Subcutaneous adipose tissue (tissue), 4 donors: ENCODE measurements around the gene SPINK5. TPM values are rescaled to one million over a fixed set of nuclear protein-coding genes. Genes with fewer than 3 reads are reported as not detected.

Experiments used
- total RNA-seq, 4 donors: library from RNA; depleted of rRNA; stranded (reverse); fragments of >200 nt; gene quantifications; one replicate each; pipeline ENCODE4 v1.1.0, GENCODE V29; 2016
- TF ChIP-seq, protein P1 (sequence below): fragments of 450-650 bp; IDR thresholded peaks from one replicate; pipeline ENCODE4 v1.5.1; 2016; ENCODE audit warnings: low read depth, mild to moderate bottlenecking, control low read depth, antibody characterized with exemption, moderate library complexity

Gene SPINK5
- total RNA-seq, 4 donors from 2014 or later, result 0.51 to 0.57 TPM; not detected in 2

DNA sequence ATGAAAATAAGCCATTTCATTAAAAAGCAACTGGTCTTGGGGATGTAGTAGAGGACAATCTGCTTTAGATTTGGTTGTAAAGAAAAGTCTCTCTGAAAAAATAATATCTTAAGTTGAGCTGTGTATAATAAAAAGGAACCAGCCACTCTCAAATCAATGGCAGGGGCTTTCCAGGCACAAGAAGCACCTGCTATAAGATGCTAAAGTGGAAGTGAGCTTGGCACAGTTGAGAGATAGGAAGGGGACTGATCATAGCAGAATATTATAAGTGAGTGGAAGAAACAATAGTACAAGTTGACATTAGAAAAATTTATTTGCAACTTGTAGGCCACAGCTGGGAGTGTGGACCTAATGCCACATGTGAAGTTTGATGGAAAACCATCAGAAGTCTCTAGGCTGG is 28.1 kb upstream of the SPINK5 start:
- TF ChIP-seq, protein P1, sequence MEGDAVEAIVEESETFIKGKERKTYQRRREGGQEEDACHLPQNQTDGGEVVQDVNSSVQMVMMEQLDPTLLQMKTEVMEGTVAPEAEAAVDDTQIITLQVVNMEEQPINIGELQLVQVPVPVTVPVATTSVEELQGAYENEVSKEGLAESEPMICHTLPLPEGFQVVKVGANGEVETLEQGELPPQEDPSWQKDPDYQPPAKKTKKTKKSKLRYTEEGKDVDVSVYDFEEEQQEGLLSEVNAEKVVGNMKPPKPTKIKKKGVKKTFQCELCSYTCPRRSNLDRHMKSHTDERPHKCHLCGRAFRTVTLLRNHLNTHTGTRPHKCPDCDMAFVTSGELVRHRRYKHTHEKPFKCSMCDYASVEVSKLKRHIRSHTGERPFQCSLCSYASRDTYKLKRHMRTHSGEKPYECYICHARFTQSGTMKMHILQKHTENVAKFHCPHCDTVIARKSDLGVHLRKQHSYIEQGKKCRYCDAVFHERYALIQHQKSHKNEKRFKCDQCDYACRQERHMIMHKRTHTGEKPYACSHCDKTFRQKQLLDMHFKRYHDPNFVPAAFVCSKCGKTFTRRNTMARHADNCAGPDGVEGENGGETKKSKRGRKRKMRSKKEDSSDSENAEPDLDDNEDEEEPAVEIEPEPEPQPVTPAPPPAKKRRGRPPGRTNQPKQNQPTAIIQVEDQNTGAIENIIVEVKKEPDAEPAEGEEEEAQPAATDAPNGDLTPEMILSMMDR, result no peak

DNA sequence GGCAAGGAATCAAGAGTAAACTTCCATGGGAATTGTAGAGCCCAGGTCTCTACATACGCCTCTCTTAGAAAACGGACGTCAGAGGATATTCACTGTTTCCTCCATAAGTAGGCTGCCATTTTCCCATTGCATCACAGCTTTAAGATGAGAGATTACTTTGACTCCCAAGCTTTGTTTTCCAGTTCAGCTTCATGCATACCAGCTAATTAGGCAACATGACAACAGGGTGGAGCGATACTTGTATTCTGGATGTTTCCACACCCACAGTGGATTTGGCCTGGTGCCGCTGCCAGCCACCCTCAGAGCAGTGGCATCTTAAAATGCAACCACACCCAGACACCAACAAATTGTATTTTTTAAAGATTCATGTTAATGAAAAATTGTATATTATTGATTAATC is 20.9 kb upstream of the SPINK5 start:
- TF ChIP-seq, protein P1, result no peak

DNA sequence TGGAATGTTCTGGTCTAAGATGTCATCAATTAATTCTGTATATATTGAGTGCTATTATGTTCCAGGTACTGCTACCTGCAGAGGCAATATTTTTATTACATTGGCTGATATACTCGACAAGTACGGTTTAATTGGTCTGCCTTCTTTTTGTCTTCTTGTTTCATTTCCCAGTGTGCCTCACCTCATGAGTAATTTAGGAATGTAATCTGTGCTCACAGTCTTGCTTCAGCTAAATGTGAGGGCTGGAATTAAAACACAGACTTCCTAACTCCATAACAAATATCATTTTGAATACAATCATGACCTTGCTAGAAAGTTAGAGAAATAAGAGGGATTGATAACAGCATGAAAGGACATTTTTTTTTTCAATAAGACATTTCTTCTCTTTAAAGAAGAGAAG is 20.1 kb upstream of the SPINK5 start:
- TF ChIP-seq, protein P1, result no peak

DNA sequence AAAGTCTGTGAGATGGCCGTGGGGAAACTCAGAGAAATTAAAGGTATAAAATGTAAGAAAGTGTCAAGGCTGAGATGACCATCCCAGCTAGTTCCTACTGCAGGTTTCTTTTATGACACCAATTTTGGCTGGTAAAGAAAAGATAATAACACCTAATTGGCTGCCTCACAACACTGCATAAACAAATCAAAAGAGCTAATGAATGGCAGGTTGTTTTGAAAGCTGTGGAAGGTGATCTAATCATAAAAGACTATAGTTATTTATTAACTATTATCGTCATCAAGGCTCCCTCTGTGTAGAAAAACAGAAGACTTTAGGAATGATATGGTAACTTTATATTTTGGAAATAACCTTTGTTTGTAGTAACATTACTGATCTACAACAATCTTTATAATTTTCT is 3.5 kb upstream of the SPINK5 start:
- TF ChIP-seq, protein P1, result no peak

DNA sequence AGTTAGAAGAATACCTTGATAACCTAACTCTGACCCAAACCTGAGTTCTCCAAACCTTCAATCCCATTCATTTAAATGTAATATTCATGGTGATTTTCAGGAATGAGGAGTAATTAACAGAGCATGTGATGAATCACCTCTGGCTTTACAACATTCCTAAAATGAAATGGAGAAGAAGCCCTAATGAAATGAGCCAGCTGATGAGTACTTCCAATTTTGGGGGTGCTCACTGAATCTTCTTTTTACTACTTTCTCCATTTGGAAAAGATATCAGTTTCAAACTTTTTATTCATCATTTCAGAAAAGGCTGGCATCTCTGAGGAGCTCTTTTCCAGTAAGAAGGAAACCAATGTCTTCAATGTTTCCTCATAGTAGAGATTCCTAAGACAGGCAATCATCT is 2.9 kb upstream of the SPINK5 start:
- TF ChIP-seq, protein P1, result no peak

DNA sequence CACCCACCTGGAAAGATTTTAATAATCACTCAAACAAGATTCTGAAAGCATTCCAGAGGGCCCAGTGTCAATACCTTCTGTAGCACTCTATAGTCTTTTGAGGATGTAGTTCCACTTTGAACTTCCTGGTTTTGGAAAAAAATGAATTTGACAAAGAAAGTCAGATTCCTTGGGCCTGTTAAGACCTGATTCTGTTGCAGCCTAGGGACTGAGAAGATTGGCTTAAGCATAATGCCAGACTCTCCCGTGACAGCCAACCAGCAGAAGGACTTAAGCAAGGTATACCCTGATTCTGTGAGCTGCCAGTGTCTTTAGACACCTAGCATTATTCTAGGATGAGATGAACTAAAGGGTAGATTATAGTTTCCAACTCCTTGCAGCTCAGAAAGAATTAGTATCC is 6.8 kb downstream of the SPINK5 start:
- TF ChIP-seq, protein P1, result no peak

GRCh38 chr5:148072207-148072606 is 8.4 kb downstream of the SPINK5 start:
- TF ChIP-seq, protein P1, result no peak
